Activated effector memory CD4-positive, alpha-beta T cell treated with Interleukin-2 at 50 U/mL for 16 hours (primary cell): ENCODE measurements around the gene PAIP2B.
"Not testable (repeated sequence)": the region's sequence is repeated elsewhere in the genome, so short reads cannot be mapped to it uniquely, and the experiment has no call there.

Source experiments
- DNase-seq: peaks from one replicate; pipeline ENCODE4 v3.0.0-alpha.2; 2020

PAIP2B gene

GRCh38 chr2:71215447-71215846, 11.5 kb downstream of the PAIP2B start:
- no peak for DNase-seq

- no peak for DNase-seq
These were observed 14.6 kb downstream of the PAIP2B start for GRCh38 chr2:71212336-71212735.

- DNase-seq, result no peak
These were observed 16.6 kb downstream of the PAIP2B start for GRCh38 chr2:71210292-71210691.

- DNase-seq, result no peak
These were observed 18.1 kb downstream of the PAIP2B start for GRCh38 chr2:71208756-71209155.

GRCh38 chr2:71207601-71208000, 19.3 kb downstream of the PAIP2B start:
- no peak for DNase-seq

- no peak for DNase-seq
These were observed 20.6 kb downstream of the PAIP2B start for GRCh38 chr2:71206271-71206670.

DNA sequence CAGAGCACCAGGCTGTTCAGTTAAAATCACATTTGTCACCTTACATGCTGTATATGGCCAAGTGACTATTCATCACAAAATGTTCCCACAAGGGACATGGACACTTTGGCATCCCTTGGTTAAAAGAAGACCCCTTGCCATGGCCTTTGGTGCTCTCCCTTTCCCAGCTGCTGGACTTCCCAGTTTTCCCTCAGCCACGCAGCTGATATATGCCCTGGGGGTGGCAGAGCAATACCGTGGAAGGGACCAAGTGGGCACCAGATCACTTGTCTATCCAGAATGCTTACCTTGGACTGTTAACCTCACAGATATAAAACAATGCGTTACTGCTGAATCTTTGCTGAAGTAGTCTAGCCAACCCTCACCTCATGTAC, 35.3 kb downstream of the PAIP2B start:
- no peak for DNase-seq

DNA sequence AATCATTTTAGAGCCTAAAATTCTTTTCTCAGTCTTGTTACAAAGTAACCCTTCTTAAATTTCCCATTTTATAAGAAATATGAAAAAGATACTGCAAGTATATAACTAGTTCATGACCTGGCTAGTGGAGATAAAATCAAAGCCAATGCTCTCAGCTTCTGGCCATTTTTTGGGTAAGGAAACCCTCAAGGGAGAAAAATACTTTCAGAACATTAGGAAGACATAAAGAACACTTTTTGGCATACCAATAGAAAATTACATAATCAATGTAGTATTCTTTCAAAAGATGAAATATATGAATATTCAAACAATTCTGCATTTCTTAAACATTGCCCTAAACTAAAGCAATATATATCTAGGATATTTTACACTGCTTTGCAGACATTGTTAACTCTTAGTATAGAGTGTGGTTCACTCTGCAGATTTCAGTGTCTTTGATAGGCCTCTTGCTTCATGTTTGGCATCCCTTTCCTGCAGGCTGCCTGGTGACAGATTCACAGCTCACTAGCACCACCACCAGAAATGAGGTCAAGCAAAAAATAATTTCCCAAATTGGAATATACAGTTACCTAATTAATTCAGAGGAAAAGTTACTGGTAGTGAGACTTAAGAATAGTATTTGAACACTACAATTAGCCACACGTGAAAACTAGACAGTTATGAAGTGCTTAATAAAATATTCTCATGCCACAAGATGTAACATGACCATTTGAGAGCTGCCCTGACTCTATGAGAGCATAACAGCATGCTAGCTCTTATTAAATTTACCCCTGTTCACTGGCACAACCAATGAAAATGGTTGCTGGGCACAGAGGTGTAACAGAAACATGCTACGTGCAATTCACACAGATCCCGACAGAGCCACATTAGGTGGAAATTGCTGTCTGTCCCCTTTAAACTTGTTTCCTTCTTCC, 36.0 kb downstream of the PAIP2B start:
- DNase-seq, result no peak

GRCh38 chr2:71187589-71187988, 39.3 kb downstream of the PAIP2B start:
- DNase-seq, result no peak

DNA sequence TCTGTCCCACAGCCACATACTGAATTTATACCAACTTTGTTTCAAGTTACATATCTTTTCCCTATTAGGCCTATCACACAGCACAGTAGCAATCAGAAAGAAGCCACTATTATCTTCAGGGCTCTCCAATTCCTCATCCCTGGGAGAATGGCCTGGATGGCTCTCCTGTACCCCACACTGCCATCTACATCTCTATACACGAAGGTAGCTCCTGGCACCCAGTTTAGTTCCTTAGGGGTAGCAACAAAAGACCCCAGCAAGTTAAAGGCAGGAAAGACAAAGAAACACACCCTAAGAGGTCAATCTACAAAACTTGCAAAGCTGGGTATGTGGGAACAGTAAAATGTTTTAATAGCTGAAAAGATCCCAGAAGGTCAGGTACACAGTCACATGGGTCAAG, 39.9 kb downstream of the PAIP2B start:
- no peak for DNase-seq

GRCh38 chr2:71183306-71184115, 43.4 kb downstream of the PAIP2B start:
- not testable (repeated sequence) for DNase-seq

- DNase-seq, result no peak
These were observed 45.6 kb downstream of the PAIP2B start for GRCh38 chr2:71181316-71181715.

DNA sequence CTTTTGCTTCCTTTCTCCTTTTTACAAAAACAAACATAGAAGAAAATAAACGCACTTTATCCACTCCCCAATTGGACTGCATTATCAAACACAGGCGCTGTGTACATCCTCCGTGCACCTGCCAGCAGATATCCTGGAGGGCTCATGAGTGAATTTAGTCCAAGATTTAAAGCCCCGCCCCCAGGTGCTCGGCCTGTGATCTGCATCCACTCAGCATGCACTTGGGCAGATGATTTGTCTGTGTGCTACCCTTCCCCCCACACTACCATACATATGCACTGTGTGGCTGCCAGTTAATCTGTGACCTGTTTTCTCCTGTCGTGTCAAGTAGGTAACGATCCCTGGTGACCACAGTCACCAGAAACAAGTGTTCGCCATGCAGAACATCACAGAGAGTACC, 48.1 kb downstream of the PAIP2B start:
- not testable (repeated sequence) for DNase-seq

- DNase-seq, result no peak
These were observed 52.7 kb downstream of the PAIP2B start for GRCh38 chr2:71174207-71174606.

GRCh38 chr2:71173096-71173495, 53.8 kb downstream of the PAIP2B start:
- no peak for DNase-seq

DNA sequence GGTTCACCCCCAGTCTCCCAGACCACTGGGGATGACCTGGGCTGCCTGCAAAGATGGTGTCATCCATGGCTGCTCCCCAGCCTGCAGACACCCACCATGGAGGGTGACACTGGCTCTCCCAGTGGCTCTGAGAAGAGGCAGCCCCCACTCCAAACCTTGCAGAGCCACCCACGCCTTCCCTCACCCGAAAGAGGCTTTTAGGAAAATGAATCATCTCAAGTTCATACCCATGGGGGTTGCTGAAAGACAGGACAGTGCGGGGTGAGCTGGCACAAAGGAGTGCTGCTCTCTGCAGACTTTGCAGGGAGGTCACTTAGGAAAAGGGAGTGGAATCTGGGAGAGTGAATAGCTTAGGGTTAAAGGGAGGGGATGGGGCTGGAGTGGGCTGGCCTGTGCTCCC, 60.1 kb downstream of the PAIP2B start:
- DNase-seq, result no peak

DNA sequence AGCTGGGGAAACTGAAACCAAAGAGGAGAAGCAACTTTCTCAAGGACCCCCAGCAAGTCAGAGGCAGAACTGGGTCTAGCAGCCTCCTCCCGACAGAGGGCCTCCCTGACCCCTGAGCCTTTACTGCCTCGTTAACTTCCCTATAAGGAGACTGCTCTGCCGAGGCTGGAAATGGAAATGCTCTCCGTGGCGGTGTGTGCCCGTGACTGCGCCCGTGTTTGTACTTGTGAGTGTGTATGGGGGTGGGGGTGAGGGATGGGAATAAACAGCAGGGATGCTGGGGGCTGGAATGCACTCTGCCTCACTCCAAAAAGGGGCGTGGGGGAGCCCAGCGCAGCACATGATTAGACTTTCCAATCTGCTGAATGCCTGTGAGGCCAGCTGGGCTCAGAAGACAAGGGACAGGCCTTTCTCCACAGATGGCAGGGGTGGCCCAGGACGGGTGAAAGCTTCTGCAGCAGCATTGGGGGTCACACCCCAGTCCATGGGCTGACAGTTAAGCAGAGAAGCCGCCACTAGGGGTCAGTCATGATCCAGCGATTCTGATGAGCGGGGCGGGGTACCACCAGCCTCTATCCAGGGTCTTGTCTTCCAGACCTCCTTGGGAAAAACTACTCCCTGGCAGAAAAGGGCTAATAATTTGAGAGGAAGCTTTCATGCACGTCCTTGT, 69.6 kb downstream of the PAIP2B start:
- no peak for DNase-seq

DNA sequence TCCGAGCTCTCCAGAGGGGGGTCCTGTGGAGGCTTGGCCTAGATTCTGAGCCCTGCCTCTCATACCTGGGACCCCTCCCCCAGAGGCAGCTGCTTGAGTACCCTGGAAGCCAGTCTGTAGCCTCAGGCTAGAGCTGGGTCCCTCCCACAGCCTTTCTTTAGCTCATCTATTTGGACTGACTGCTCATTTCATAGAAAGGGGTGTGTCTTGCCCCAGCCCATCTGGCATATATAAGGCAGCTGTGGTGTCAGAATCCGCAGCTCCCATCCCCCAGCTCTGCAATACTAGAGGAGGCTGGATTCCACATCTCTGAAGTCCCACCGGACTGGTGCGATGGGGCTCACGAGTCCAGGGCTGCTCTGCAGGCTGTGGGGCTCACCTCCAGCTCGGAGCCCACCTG, 70.3 kb downstream of the PAIP2B start:
- DNase-seq, result no peak

DNA sequence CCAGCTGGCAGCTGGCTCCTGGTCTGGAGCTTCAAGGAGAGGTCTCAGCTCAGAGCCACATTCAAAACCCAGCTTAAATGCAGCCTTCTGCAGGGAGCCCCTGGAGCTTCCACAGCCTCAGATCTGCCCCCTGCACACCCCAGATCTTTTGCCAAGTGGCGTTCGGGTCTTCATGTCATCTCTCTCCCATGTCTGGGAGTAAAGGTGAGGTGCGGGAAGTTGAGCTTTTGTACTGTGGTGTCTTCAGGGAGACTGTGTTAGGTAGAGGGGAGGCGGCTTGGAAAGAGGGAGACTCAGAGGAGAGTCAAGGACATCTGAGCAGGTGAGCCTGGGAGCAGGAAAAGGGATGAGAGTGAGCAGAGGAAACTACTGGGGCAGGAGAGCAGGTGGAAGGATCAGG, 71.1 kb downstream of the PAIP2B start:
- no peak for DNase-seq

- no peak for DNase-seq
These were observed 72.1 kb downstream of the PAIP2B start for GRCh38 chr2:71154798-71155197.

- no peak for DNase-seq
These were observed 72.6 kb downstream of the PAIP2B start for GRCh38 chr2:71154279-71154678.

- no peak for DNase-seq
These were observed 73.2 kb downstream of the PAIP2B start for GRCh38 chr2:71153585-71154224.

- DNase-seq, result no peak
These were observed 75.3 kb downstream of the PAIP2B start for GRCh38 chr2:71151620-71152019.
